Activated T-cell treated with anti-CD3 and anti-CD28 coated beads for 1 hour (primary cell): ENCODE results near the gene ACSM6.

Experiments used
- DNase-seq: peaks from one replicate; pipeline ENCODE4 v3.0.0-alpha.2; 2020; ENCODE audit warnings: low read depth

The ACSM6 gene

DNA sequence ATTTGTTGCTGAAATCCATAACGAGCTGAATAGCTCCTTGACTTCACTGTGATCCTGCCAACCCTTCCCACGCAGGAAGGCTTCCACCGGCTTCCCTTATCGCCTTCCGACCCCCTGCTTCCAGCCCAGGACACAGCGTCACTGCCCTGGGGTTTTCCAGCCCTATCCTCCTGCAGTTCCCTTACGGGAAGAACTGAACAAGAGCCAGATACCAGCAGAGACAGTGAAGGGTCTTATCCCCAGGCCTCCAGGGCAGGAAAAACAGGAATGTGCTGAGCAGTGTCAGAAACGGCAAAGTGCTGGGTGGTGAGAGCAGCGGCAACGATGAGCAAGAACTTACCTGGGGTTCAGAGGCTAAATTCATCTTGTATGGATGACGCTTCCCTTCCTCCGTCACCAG lies 74.4 kb downstream of the ACSM6 start:
- DNase-seq, result no peak

DNA sequence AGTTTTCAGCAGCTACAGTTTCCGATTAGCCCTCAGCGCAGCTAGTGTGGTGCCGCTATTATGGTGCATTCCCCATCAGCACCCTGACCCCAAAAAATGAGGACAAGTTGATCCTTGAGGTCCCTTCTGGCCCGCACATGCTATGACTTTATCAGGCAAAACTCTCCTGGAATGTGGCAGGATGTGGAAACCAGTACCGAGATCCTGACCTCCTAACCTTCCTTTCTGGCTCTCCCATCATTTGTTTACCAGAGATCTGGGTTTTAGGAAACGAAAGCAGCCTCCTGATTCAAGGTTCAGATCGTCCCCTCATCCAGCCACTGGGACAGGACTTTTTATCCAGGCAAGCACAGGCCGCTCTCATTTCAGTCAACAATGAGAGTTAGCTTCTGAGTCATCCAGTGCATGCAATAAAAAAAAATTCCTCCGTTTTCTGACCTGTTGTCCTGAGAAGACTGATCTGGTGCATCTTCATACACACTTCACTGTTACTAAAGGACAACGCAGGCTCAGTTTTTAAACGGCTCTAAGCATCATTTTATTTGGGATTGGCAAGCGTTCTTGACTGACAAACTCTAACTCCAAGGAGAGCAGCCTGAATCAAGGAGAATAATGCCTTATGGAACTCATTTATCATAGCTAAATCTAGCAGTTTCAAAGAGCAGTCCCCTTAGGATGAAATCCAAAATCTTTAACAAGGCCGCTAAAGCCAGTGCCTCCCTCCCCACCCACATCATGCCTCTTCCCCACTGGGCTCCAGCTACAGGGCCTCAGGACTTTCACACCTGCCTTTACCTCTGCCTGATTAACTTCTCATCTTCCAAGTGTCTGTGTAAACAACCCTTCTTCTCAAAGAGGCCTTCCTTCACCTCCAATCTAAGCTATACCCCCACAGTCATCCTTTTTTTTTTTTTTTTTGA lies 79.6 kb downstream of the ACSM6 start:
- no peak for DNase-seq

DNA sequence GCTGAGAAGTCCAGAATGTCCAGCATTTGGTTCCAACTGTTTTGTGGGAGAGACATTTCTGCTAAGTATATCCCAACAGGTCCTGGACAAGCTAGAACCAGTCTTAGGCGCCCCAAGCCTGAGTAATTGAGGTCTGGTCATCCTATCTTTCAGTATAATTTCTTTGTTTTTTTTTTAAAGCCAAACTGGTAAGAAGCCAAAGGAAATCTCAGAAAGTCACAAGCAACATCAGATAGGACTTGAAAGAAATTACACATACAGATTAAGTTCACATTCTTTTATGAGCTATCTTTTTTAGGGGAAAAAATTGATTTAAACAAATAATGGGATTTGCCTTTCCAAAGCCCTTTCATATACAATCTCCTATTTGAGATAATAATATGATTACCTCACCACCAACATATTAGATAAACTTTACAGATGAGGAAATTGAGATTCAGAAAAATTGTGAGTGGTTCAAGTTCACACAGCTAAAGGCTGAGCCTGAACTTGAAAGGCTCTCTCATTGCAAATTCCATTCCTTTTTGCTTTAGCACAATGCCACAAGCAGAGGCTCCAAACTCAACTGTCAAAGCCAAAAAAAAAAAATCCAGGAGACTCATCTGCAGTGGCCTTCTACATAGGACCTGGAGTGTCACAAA lies 81.8 kb downstream of the ACSM6 start:
- no peak for DNase-seq

DNA sequence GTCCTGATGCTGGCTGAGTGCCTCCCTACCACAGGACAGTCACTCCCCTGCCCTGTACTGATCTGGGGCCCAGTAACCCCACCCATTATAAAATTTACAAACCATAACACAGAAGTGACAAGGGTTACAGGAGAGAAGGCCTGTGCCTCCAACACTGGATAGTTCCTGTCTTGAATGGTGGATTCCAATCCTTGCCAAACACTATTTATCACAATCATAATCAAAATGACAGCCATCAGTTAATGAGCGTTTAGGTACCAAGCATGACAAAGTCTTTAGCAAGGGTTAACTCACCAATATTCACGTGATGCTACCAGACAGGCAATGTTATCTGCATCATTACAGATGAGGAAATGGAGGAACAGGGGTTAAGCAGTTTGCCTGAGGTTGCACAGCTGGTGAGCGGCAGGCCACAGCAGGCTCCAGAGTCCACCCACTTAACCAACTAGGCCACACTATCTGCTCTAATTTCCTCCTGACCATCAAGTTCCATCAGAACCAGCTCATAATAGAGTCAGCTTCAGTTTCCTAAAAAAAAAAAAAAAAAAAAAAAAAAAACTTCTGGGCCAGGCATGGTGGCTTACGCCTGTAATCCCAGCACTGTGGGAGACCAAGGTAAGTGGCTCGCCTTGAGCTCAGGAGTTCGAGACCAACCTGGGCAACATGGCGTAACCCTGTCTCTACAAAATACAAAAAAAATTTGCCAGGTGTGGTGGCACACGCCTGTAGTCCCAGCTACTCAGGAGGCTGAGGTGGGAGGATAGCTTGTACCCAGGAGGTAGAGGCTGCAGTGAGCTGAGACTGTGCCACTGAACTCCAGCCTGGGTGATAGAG lies 82.5 kb downstream of the ACSM6 start:
- no peak for DNase-seq

DNA sequence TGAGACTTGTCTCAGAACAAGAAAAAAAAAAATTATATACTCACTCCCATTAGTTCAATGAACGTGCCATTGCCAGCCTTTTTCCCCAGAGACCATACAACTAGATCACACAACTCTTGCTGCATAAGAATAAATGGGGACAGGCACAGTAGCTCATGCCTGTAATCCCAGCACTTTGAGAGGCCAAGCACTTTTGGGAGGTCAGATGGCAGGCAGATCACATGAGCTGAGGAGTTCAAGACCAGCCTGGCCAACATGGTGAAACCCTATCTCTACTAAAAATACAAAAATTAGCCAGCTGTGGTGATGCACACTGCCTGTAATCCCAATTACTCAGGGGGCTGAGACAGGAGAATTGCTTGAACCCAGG lies 83.1 kb downstream of the ACSM6 start:
- no peak for DNase-seq

DNA sequence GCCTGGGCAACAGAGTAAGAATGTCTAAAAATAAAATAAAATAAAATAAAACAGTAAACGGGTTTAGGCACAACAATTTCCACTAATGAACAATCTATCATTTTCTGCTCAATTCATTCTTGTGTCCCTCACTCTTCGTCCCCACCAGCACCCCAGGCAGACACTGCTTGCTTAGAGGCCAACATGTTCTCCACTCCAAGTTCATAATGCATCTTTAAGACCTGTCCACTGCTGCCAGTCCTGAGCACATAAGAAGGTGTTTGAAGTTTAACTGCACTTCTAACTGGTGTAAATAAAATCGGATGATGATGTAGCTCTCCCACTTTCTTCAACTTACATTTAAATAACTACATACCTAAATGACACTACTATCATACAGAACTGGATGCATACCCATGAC lies 83.6 kb downstream of the ACSM6 start:
- no peak for DNase-seq
